Omental fat pad (tissue), 4 donors: Measurements from ENCODE around the gene DLG5. TPM values are rescaled to one million over a fixed set of nuclear protein-coding genes. Genes with fewer than 3 reads are reported as not detected.

Experiments used
- ATAC-seq: fragments of 150-250 bp; one replicate; pipeline ENCODE4 v1.9.1; 2016; ENCODE audit warnings: mild to moderate bottlenecking, moderate library complexity; ENCODE audit not compliant: low FRiP score
- DNase-seq: peaks from one replicate; pipeline ENCODE4 v3.0.0-alpha.2; 2019; ENCODE audit warnings: low spot score
- CTCF ChIP-seq, 3 donors: fragments of 450-650 bp; IDR thresholded peaks; one replicate each; pipeline ENCODE4 v1.5.1; 2016 to 2017; ENCODE audit warnings: antibody characterized with exemption in 3 of 3, mild to moderate bottlenecking in 3 of 3, moderate library complexity in 2 of 3
- total RNA-seq, 4 donors: library from RNA; depleted of rRNA; stranded (reverse); fragments of >200 nt; gene quantifications; one replicate each; pipeline ENCODE4 v1.1.0, GENCODE V29; 2016

Gene DLG5
- total RNA-seq, 4 donors from 2014 or later, result 28.1 to 42.7 (median 38.3) TPM

- no peak for TF ChIP-seq CTCF (IDR thresholded peaks at IDR 0.05)
These were observed 109.0 kb downstream of the DLG5 start for GRCh38 chr10:77817541-77817940.

GRCh38 chr10:77816311-77816710 lies 110.2 kb downstream of the DLG5 start:
- ATAC-seq (no peak), DNase-seq (no peak)
- no peak for TF ChIP-seq CTCF (IDR thresholded peaks at IDR 0.05)

More at GRCh38 chr10:77817541-77817940, 109.0 kb downstream of the DLG5 start:
- ATAC-seq, result no peak
- DNase-seq, result no peak

GRCh38 chr10:77812741-77813140 lies 113.8 kb downstream of the DLG5 start:
- no peak for TF ChIP-seq CTCF (IDR thresholded peaks at IDR 0.05)
- no peak for DNase-seq

GRCh38 chr10:77811831-77812430 lies 114.6 kb downstream of the DLG5 start:
- ATAC-seq, result no peak
- no peak for DNase-seq
- TF ChIP-seq CTCF (IDR thresholded peaks at IDR 0.05), result no peak

More at GRCh38 chr10:77812741-77813140, 113.8 kb downstream of the DLG5 start:
- ATAC-seq, result no peak

- TF ChIP-seq CTCF (IDR thresholded peaks at IDR 0.05), result no peak
- ATAC-seq (no peak), DNase-seq (no peak)
These were observed 115.9 kb downstream of the DLG5 start for GRCh38 chr10:77810446-77811335.

GRCh38 chr10:77809336-77809735 lies 117.2 kb downstream of the DLG5 start:
- no peak for TF ChIP-seq CTCF (IDR thresholded peaks at IDR 0.05)
- ATAC-seq, result no peak
- no peak for DNase-seq
